NK-92 treated with Interleukin-12 subunit alpha and Interleukin-12 subunit beta, amount 100 ng/mL, for 24 hours (cell line): Measurements from ENCODE around the gene C5orf34.
"Not testable (repeated sequence)": the region's sequence is repeated elsewhere in the genome, so short reads cannot be mapped to it uniquely, and the experiment has no call there.

Source experiments
- DNase-seq: peaks from one replicate; lab custom pipeline; 2025; lab: John Stamatoyannopoulos, UW

C5orf34 gene, protein sequence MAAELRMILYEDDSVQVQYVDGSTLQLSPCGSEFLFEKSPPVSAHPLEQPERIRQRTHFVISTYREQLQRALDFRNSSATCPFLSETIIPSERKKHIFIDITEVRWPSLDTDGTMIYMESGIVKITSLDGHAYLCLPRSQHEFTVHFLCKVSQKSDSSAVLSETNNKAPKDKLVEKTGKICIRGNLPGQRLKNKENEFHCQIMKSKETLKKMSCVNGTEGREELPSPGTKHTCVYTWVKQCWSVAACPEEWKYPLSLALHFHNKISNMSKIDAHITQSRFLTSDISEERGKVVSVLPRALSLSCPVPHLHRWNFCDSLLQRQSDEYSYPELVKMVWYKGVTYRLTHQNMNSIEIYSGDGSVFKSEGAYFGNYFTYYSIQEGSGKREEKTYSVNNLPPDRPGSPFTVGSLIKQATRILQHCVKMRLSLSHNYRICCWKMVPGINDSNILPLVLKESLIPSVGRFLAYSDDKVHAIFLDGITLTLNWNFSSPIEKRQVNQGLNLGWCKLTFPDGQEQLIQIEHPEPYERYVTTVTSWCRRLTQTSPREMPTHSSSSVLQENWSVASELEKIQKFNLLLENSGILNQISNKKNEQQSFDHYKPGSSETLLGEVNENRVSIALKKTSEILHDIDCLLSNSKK

DNA sequence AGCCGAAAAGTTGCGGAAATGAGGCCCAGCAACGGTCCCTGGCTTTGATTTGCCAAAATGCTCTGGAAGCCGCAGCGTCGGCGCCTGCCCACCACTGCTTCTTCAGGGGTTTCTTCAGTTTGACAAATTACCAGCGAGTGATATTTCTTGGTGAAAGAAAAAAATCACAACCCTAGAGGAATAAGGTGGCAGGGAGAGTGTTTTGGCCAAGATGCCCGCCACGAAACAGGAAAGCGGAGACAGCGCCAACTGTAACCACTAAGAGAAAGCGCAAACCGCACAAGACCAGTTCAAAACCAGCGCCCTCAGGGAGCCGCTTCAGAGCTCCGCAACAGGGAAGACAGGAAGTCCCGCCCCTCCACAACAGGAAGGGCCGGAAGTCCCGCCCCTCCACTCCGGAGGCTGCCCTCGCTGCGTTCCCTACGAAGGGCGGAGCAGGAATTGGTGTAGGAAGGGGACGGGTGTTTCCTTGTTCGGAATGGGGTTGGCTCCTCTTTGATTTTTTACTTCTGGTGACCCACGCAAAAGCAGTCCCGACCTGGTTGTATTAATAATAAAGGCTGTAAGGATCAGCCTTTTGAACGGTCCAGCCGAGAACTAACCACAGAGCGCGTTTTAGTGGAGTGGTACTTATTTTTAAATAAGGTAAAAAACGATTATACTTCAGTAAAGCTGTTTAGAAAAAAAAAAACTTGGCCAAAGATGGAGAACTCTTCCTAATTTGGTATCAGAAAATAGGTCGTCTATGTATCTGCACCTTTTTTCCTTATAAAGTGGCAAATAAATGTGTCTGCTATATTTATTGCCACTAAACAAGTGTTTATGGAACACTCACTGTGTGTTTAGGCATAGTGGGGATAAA, at the start of gene C5orf34:
Gene C5orf34 (minus strand): TSS at position 333 of the 862 bp plus-strand sequence. CDS start 5,809 bp downstream, outside the sequence.
- DNase-seq: peak; percentile 91

DNA sequence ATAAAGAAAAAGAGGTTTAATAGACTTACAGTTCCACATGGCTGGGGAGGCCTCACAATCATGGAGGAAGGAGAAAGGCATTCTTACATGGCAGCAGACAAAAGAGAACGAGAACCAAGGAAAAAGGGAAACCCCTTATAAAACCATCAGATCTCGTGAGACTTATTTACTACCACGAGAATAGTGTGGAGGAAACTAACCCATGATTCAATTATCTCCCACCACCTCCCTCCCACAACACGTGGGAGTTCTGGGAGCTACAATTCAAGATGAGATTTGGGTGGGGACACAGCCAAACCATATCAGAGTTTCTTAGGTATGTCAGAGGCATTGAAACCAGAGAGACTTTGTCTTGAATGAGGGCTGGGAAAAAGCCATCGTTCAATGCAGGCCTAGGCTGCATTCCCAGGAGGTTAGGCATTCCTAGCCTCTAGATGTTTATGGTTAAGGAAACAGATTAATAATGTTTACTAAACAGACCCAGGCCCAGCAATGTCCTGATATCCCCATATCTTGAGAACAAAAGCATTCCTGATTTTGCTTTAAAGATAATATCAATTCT, 49.4 kb upstream of the C5orf34 start:
- DNase-seq: no peak

DNA sequence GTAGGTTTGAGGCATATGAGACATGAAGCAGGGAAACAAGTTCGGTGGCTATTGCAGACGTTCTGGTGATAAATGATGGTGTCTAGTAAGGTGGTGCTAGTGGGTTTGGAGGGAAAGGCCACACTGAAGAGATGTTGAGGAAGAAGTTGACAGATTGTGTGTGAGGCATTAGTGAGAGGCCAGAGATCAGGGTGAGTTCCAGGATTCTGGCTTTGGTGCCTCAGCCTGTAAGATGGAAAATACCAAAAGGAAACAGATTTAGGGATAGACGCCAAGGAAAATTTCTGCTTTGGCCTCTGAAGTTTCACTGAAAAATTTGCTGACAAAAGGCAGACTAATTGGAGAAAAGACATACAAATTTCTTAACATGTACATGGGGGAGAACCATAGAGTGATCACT, 48.4 kb upstream of the C5orf34 start:
- no peak for DNase-seq

DNA sequence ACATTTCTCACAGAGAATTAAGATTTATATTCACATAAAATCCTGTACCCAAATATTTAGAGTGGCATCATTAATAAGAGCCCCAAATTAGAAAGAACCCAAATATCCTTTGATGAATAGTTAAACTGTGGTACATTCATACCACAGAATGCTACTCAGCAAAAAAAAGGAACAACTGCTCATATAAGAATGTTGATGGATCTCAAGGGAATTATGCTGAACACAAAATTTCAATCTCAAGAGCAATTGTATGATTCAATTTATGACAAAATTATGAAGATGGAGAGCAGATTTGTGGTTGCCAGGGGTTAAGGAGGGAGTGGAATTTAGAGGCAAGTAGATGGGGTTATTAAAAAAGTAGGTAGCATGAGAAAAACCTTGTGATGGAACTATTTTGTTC, 46.4 kb upstream of the C5orf34 start:
- DNase-seq: no peak

DNA sequence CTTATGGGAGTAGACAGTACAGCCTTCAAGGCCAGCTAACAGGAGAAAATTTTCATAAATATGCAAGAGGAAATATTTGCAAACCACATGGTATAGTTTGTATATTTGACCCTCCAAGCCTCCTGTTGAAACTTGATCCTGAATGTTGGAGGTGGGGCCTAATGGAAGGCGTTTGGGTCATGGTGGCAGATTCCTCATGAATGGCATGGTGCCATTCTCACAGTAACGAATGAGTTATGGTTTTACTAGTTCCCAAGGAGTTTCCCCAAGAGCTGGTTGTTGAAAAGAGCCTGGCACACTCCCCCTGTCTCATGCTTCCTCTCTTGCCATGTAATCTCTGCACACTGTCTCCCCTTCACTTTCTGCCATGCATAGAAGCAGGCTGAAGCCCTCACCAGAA, 45.2 kb upstream of the C5orf34 start:
- no peak for DNase-seq

DNA sequence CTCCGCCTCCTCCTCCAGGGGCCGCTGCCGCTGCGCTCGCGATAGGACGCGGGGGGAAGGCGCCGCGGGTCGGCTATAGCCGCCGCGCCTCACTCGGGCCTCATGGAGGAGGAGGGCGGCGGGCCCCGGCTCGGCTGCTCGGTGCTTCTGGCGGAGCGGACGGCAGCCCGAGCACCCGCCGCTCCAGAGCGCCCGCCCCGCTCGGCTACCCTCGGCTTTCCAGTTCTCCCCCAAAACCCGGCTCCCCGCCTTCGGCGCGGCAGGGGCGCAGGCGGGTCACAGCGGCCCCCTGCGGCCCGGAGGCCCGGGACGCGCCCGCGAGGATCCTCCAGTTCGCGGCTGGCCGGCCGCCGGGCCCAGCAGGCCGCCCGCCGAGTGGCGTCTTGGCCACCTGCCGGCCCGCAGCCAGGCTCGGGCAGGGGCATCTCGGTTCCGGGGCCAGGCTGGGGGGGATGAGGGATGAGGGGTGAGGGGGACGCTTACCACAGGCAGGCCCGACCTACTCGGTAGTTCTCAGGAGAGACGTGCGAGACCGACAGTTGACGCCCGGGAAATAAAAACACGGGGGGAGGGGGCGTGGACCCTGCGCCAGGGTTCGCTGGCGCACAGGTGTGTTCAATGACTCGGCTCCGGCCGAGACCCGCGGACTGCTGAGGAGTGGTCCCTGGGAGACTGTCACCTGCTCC, 42.1 kb upstream of the C5orf34 start, which contains the start of gene PAIP1:
Gene PAIP1 (minus strand): TSS at position 221 of the 686 bp plus-strand sequence. CDS start 231 bp downstream, outside the sequence.
- DNase-seq: peak; percentile 79

DNA sequence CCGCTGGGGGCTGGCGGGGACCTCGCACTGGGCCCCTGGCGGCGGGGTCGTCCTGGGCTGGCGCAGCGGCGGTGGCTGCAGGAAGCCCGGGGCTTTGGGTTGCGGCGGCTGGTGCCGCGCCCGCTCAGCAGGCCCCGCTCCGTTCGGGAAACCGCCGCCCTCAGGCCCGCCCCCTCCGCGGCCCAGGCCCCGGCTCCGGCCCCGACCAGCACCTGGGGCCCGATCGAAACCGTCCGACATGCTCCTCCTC, 41.6 kb upstream of the C5orf34 start:
- DNase-seq: not testable (repeated sequence)

DNA sequence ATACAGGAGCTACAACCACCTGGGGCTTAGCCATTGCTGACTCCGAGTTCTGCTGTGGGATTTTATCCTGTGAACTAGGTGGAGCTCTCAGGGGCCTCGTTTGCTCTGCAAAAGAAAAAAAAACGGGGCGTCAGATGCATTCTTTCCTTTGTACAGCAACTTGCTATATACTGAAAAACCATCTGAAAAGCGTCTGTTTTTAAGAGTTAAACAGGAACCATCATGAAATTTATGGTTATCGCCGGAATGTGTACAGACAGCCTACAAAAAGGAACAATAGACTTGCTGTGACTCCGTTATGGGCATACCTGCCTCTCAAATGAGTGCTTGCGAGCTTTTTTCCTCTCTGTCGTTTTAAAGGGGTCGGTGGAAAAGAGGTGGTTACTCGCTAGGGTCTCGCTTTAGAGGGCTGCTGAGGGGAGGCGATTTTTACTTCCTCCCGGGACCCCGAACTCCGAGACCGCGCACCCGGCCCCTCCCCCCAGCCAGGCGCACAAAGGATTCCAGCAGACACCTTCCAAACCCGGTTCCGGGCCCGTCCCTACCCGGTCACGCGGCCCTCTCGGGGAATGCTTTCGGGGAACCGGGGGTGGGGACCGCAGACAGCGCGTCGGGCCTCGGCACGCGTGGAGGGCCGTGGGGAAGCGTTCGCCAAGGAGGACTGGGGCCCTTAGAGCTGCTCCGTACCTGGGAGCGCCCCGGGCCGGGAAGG, 41.1 kb upstream of the C5orf34 start:
- peak; percentile 38 for DNase-seq

DNA sequence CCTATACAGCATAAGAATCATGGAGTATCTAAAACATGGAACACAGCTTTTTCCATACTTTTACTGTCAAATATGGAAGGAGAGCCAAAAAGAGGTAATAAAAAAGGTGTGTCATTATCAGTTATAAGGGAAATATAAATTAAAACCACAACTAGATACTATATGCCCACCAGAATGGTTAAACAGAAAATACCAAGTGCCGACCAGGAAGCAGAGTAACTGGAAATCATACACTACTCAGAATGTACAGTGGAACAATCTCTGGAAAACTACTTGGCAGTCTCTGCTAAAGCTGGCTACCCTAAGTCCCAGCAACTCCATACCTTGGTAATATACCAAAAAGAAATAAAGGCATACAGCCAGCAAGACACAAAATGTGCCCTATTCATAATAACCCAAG, 39.5 kb upstream of the C5orf34 start:
- DNase-seq: no peak

DNA sequence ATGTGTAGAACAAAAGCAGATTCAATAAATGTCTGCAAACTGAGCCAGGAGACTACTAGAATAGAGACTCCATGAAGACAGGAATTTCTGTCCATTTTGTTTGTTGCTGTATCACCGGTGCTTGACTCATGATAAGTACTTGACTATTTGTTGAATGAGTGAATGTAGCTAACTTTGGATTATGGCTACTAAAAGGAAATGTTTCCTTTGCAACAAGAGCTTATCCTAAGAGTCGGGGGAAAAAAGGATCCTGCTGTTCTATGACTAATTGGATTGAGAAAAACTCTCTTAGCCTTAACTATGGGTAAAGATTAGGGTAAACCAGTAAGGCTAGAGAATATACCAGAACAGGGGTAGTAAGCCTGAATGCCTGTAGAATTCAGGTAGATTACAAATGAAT, 38.4 kb upstream of the C5orf34 start:
- DNase-seq: no peak

DNA sequence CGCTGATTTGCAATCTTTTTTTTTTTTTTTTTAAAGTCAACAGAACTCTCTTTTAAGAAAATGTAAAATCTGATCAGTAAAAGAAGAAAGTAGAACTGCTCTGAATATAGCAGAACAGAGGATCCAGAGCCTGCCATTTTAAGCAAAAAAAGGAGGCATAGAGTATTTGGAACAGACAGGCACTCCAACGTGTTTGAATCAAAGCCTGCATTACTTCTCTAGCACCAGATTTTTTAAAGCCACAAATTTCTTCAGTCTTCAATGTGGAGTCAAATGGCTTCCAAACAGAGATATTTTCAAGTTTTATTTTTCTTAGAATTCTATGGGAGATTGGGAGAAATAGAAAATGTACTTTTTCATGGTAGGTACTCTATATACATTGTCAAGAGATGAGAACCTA, 36.8 kb upstream of the C5orf34 start:
- DNase-seq: no peak

DNA sequence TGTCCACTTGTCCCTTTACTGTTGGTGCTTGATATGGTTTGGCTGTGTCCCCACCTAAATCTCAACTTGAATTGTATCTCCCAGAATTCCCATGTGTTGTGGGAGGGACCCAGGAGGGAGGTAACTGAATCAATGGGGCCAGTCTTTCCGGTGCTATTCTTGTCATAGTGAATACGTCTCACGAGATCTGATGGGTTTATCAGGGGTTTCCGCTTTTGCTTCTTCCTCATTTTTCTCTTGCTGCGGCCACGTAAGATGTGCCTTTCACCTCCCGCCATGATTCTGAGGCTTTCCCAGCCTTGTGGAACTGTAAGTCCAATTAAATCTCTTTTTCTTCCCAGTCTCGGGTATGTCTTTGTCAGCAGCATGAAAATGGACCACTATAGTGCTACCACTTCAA, 34.3 kb upstream of the C5orf34 start:
- not testable (repeated sequence) for DNase-seq

DNA sequence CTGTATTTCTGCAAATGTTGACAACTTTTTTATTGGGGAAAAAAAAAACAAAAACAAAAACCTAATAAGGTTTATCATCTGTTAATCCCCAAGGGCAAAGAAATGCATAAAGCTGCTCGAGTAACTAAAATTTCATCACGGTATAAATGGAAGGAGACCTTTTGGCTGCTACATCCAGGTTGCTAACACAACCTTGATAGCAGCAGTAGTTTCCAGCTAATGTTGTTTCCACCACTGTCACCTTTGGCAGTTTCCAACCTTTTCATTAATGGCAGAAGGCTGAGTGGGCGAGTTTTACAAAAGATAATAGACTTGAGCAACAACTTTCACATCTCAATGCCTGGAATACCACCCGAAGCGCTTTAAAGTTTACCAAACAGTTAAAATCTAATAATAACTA, 33.4 kb upstream of the C5orf34 start:
- no peak for DNase-seq

DNA sequence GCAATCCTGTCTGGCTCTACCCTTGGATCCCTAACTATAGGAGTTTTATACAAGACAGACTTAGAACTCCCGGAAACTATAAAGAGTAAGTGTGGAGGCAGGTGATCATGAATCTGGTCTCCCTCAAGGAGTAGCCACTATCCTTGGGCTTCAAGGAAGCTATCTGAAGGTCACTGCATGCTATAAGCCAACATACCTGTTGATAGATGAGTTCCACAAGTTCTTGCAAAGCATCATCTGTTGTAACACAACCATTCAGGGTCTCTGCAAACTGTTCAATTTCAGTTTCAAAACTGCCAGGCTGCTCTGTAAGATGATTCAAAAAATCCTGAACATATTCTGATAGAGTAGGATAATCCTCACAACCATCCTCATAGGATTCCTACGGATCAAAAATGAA, 32.6 kb upstream of the C5orf34 start:
- no peak for DNase-seq

DNA sequence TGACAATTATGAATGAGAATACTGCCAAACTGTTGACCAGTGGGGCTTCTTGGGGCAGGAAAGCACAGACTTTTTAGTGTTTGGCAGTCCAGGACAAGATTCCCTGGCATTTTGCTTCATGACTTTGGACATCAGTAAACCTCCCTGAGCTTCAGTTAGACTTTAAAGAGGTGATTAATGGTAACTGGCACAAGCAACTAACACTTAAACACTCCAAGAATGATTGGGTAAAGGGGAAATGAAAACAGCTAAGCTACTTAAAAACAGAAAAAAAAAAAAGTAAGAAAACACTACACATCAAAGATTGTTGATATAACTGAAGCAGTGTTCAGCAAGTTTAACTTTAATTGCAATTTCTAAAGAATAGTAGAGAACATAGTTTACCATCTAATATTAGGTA, 28.5 kb upstream of the C5orf34 start:
- no peak for DNase-seq

DNA sequence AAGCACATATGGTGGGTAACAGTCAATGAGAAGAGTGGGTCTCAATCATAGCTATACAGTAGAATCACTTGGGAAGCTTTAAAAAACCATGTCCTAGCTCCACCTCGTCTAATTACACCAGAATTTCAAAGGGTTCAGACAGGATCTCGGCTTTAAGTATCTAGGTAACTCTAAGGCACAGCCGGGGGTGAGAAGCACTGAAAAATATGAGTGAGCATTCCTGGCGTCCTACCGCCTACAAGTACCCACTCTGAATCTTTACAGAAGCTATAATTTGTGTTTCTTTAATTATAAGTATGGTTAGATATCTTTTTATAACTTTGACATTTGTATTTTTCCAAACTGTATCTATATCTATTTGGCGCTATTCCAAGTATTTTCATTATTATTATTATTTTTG, 25.8 kb upstream of the C5orf34 start:
- no peak for DNase-seq

DNA sequence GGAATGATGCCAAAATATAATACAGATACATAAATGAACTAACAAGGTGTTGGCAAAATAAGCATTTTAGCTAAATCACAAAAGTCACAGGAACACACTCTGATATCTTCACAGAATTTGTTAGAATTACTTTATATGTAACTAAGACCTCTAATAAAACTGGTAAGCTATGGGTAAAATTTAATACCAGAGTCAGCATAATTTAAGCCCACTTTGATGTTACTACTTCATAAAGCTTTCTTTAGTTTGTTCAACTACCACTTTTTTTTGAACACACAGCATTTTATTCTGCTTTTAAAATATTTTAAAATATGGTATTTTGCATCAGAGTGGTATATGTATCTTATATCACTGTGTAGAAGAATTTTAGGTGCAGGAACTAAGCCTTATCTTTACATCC, 22.0 kb upstream of the C5orf34 start:
- no peak for DNase-seq

DNA sequence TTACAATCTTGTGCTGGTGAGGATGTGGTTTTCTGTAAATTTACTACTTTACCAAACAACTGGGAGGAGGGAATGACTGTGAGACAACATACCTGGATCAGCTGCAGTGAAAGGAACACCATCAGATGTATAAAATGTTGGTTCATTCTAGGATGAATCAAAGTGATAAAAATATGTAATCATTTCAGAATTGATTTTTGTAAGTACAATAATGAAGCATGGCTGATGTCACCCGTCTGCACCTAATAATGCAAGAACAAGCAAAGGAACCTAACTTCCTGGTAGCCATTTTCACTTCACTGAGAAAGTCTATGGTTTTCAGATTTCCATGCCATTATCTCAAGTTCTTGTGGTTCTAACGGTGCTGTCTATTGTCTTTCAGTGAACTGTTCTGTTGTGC, 18.7 kb upstream of the C5orf34 start:
- no peak for DNase-seq

DNA sequence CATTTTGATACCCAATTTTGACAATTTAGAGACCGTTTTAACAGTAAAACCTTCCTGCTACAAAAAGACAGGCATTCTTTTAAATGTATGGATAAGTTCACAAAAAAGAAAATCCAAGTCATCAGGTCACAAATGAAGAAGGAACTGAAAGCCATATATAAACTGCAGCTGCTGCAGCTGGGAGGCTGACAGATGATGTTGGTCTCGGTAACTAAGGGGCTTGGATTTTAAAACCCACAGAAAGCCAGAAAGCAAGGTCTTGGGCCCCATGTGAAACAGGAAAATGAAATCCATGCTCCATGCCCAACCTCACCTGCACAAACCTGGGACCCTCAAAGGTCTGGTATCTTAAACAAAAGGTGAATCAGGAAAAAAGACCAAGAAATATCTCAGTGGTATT, 15.7 kb upstream of the C5orf34 start:
- no peak for DNase-seq

DNA sequence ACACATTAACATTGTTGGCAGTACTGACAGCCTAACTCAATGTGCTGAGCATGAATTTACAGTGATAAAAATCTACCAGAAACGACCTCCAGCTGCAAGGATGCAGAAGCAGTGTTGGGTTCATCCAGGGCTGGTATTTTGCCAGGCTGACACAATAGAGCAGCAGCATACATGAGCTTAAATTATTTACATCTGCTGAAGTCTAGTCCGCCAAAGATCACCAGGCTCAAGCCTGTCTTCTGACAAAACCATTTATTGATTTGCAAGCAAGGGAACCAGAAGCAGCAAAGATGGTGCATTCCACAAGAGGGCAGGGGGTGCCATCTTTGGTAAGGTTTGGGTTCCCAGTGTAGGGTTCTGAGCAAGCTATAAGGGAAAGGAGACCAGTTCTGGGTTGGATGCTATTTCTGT, 8.7 kb upstream of the C5orf34 start:
- DNase-seq: no peak

DNA sequence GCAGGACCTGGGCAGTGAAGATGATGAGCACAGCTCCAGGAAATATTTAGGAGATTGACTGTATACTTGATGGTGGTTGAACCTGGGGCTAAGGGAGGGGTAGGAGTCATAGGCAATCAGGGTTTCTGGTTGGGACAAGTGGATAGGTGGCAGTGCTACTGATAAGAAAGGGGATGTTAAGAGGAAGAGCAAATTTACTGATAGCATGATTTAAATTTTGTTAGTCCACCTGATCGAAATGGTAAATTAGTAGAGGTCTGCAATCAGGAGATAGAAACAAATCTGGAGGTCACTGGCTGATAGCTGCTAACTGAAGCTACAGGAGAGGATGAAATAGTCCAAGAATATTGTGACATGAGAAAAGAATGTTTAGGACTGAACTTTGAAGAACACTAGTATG, 5.7 kb upstream of the C5orf34 start:
- no peak for DNase-seq
